Osteoblast (primary cell): ENCODE data around the gene TMTC1. TPM values are rescaled to one million over a fixed set of nuclear protein-coding genes. Genes with fewer than 3 reads are reported as not detected.

Experiments used
- DNase-seq: peaks from one replicate; pipeline ENCODE4 v3.0.0; 2011; ENCODE audit warnings: low spot score, mixed read lengths; ENCODE audit not compliant: insufficient read length; ENCODE audit errors: missing footprints
- H2AFZ ChIP-seq: 2 replicates; pipeline ENCODE4 v1.6.0; 2011; ENCODE audit warnings: mild to moderate bottlenecking, low read length
- H3K27ac ChIP-seq: 2 replicates; pipeline ENCODE4 v1.5.1; 2011; ENCODE audit warnings: mild to moderate bottlenecking, low read depth, low read length, moderate library complexity
- H3K27me3 ChIP-seq: 2 replicates; pipeline ENCODE4 v1.6.0; 2012; ENCODE audit warnings: mild to moderate bottlenecking, control low read depth, inconsistent platforms, low read length, moderate library complexity; ENCODE audit not compliant: insufficient read depth
- H3K36me3 ChIP-seq: 2 replicates; pipeline ENCODE4 v1.5.1; 2011; ENCODE audit warnings: mild to moderate bottlenecking, low read length, control low read depth, moderate library complexity; ENCODE audit not compliant: insufficient read depth
- H3K4me1 ChIP-seq: 2 replicates; pipeline ENCODE4 v1.5.1; 2011; ENCODE audit warnings: mild to moderate bottlenecking, low read length, control low read depth, moderate library complexity; ENCODE audit not compliant: insufficient read depth
- H3K4me2 ChIP-seq: 2 replicates; pipeline ENCODE4 v1.6.0; 2011; ENCODE audit warnings: mild to moderate bottlenecking, low read length; ENCODE audit not compliant: insufficient read depth
- H3K4me3 ChIP-seq: fragments of 200-600 bp; sonication (generic); 3 replicates; pipeline ENCODE4 v1.5.1; 2012; ENCODE audit warnings: mild to moderate bottlenecking, low read length, inconsistent platforms; ENCODE audit not compliant: insufficient read depth
- H3K79me2 ChIP-seq: 2 replicates; pipeline ENCODE4 v1.6.0; 2012; ENCODE audit warnings: mild to moderate bottlenecking, low read length, control low read depth, inconsistent platforms; ENCODE audit not compliant: insufficient read depth
- H3K9me3 ChIP-seq: 2 replicates; pipeline ENCODE4 v1.5.1; 2011; ENCODE audit warnings: low read depth, low read length, control low read depth
- H4K20me1 ChIP-seq: 2 replicates; pipeline ENCODE4 v1.6.0; 2012; ENCODE audit warnings: mild to moderate bottlenecking, low read length, control low read depth; ENCODE audit not compliant: insufficient read depth
- CTCF ChIP-seq: IDR thresholded peaks from 2 replicates; pipeline ENCODE4 v1.5.1; 2011; ENCODE audit warnings: mild to moderate bottlenecking, low read depth, low read length, moderate library complexity; ENCODE audit errors: extremely low read depth
- total RNA-seq: library from RNA; depleted of rRNA; stranded (reverse); fragments of >200 nt; gene quantifications from 2 replicates; pipeline ENCODE4 v1.2.3, GENCODE V29; 2012

Gene TMTC1
- 50.3 and 69.2 TPM in 2 replicates for total RNA-seq

GRCh38 chr12:29783773-29784666 lies at the start of gene TMTC1:
TMTC1 (minus strand) TSS chr12:29783942; CDS start chr12:29783751, 191 bp downstream.
- Histone ChIP-seq H3K27ac (peak within 1 kb of the TSS; percentile 83), H3K4me3 (peak within 1 kb of the TSS; percentile 86), H2AFZ (peak within 1 kb of the TSS; percentile 91), H3K4me1 (peaks cover 11% of the 10 kb centered on the region), H3K9me3 (no peaks in the 10 kb centered on the region), H4K20me1 (no peaks in the 10 kb centered on the region), H3K27me3 (peaks cover 28% of the 10 kb centered on the region), H3K4me2 (peak within 1 kb of the TSS; percentile 95), H3K79me2 (peaks cover 26% of the 10 kb centered on the region), H3K36me3 (no peaks in the 10 kb centered on the region)
- DNase-seq = peak; percentile 97
- no peak for TF ChIP-seq CTCF

- Histone ChIP-seq H3K27ac (no peak overlapping the region), H3K36me3 (no peaks in the 10 kb centered on the region), H4K20me1 (no peaks in the 10 kb centered on the region), H3K9me3 (no peaks in the 10 kb centered on the region), H2AFZ (no peak overlapping the region), H3K79me2 (no peaks in the 10 kb centered on the region), H3K27me3 (no peaks in the 10 kb centered on the region), H3K4me3 (no peak overlapping the region), H3K4me2 (no peak overlapping the region), H3K4me1 (no peaks in the 10 kb centered on the region)
- no peak for DNase-seq
- TF ChIP-seq CTCF = no peak
These were observed 47.4 kb upstream of the TMTC1 start for GRCh38 chr12:29831173-29831572.

DNA sequence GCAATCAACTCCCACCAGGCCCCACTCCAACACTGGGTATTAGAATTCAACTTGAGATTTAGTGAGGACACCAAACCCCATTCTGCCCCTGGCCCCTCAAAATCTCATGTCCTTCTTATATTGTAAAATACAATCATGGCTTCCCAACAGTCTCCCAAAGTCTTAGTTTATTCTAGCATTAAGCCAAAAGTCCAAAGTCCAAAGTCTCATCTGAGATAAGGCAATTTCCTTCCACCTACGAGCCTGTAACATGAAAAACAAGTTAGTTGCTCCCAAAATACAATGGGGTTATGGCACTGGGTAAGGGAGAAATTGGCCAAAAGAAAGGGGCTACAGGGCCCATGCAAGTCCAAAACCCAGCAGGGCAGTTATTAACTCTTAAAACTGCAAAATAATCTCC lies 46.6 kb upstream of the TMTC1 start:
- no peaks in the 10 kb centered on the region for H3K36me3 ChIP-seq
- no peaks in the 10 kb centered on the region for H3K4me1 ChIP-seq
- no peak overlapping the region for H3K4me2 ChIP-seq
- H2AFZ ChIP-seq = no peak overlapping the region
- no peak for TF ChIP-seq CTCF
- DNase-seq = no peak
- H3K79me2 ChIP-seq = no peaks in the 10 kb centered on the region
- H3K9me3 ChIP-seq = no peaks in the 10 kb centered on the region
- no peak overlapping the region for H3K4me3 ChIP-seq
- H4K20me1 ChIP-seq = no peaks in the 10 kb centered on the region
- no peaks in the 10 kb centered on the region for H3K27me3 ChIP-seq
- no peak overlapping the region for H3K27ac ChIP-seq

DNA sequence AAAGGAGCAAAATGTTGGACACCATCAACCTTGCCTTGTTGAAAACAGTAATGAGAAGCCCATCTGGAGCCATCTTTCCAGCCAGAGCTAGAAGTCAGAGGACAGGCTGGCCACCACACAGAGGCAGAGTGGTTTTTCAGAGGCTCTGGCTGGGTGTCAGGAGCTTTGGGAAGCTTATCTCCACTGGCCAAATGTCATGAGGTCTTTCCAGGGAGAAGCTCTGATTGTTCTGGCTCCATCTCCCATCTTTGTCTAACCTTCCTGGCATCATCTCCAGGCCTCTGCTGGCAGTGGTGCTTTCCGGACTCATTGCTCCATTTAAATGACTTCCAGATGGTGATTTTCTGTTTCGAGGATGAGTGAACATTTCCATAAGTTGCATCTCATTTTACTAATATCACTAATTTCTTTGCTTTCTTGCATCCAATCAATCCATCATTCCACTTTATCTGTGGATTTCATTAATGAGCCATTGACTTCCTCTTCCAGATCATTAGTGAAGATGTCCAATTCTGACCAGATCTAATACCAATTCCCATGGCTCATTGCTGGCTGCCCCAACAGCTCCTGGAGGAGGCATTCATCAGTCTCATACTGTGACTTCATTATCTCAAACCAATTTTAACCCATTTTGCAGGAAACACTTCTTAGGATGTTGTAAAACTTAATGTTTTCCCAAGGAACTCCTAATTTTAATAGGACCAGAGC lies 35.3 kb upstream of the TMTC1 start:
- no peak for DNase-seq
- H3K27ac ChIP-seq = no peak overlapping the region
- TF ChIP-seq CTCF = no peak
- H3K27me3 ChIP-seq = peaks cover 4% of the 10 kb centered on the region
- H3K9me3 ChIP-seq = no peaks in the 10 kb centered on the region
- no peak overlapping the region for H2AFZ ChIP-seq
- no peak overlapping the region for H3K4me2 ChIP-seq
- no peaks in the 10 kb centered on the region for H4K20me1 ChIP-seq
- no peaks in the 10 kb centered on the region for H3K4me1 ChIP-seq
- no peaks in the 10 kb centered on the region for H3K79me2 ChIP-seq
- H3K4me3 ChIP-seq = no peak overlapping the region
- H3K36me3 ChIP-seq = no peaks in the 10 kb centered on the region
